HG03280 (cell line): Measurements from ENCODE around the gene FRMD1.

ENCODE experiments used
- ATAC-seq: cut with Tn5 transposase; IDR thresholded peaks from one replicate; pipeline ENCODE4 v1.9.1; 2021; ENCODE audit warnings: mild to moderate bottlenecking, moderate library complexity; ENCODE audit not compliant: unreplicated experiment

FRMD1 gene

GRCh38 chr6:168044521-168045130 is 34.4 kb downstream of the FRMD1 start:
- no peak for ATAC-seq

- no peak for ATAC-seq
Measured at GRCh38 chr6:168043848-168044415, 35.1 kb downstream of the FRMD1 start.

DNA sequence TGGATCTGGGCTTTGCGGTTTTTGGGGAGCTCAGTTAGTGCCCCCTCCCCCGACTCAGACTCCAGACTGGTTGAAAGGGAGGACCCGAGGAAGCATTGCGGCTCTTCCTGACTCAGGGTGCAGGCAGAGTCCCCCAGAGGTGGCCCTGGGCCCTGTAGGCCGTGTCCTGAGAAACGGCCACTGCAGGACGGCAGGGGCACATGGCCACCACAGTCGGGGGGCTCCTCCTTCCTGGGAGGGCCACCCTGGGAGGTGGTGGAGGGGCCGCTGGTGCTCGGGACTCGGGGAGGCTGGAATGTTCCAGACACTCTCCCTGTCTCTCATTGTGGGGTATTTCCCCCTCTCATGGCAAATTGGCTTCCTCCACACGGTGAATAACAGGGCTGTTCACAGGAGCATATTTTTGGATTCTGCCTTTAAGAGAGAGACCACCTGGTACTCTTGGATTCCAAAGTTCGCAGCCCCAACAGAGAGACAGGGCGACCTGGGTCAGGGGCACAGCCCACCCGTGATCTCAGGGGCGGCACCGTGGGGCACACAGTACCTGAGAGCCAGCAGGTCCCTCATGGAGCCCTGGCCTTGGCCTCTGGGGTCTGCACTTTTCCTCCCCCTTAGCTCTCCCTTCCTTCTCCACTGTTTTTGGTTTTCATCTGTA is 35.7 kb downstream of the FRMD1 start:
- no peak for ATAC-seq

- ATAC-seq: no peak
Measured at GRCh38 chr6:168042426-168043192, 36.4 kb downstream of the FRMD1 start.

DNA sequence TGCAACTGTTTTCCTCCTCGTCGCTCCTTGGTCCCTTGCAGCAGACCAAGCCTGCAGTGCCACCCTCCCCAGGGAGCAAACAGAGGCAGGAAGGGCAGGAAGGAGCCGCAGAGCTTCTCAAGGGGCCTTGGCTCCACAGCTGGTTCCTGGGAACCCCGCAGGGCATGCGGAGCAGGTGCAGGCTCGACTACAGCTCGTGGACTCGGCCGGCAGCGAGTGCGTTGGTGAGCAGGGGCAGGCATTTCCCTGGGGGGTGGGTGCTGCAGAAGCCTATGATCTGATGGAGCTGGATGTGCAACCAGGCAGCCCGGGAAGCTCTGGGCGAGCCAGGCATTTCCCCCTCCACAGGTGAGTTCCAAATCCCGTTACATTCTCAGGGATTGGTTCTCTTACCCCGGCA is 37.1 kb downstream of the FRMD1 start:
- no peak for ATAC-seq

DNA sequence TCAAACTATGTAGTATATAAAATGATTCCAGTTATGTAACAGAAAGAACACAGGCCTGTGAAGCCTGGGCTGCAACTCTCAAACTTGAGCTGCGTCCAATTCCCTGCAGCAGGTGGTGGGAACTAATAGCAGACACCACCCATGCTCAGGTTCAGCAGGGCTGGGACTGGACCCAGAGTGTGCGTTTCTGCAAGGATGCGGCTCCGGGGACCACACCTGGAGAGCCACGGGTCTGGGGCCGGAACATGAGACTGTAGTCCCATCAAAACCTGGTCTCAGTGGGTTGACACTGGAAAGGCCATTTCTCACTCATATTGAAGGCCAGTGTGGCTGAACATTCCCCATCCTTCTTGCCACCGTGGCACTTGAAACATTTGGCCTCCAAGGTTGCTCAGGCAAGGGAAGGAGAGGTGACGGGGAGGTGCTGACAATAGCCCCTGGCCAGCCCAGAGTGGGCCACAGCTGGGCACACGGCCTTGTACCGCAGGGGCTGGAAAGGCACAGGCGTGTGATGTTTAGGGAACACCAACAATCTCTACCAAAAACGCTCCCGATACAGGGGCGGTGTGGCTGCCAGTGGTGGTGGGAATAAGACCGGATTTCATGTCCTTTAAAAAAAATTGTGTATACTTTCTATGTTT is 38.0 kb downstream of the FRMD1 start:
- no peak for ATAC-seq

GRCh38 chr6:168039849-168040248 is 39.2 kb downstream of the FRMD1 start:
- no peak for ATAC-seq

GRCh38 chr6:168039301-168039700 is 39.7 kb downstream of the FRMD1 start:
- ATAC-seq: no peak

GRCh38 chr6:168038576-168039140 is 40.4 kb downstream of the FRMD1 start:
- no peak for ATAC-seq

- ATAC-seq: no peak
Measured at GRCh38 chr6:168037856-168038255, 41.2 kb downstream of the FRMD1 start.

DNA sequence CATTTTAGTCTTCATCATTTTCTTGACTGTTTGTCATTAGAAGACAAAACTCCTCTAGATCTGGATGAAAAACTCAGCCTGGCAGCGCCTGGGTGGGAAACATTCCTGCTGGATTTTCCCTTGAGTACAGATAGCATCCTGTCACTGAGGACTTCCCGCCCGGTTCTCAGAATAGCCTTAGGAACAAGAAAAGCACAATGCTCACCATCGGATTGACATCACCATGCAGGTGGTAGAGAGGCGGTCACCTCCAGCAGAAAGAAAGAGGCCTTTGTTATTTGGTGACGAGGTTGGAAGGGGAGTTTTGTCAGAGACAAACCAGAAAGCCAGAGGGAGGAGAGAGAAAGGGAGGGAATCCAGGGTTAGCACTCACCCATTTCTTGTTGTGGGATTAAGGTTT is 41.8 kb downstream of the FRMD1 start:
- ATAC-seq: no peak

GRCh38 chr6:168035661-168036545 is 43.1 kb downstream of the FRMD1 start:
- no peak for ATAC-seq

- no peak for ATAC-seq
Measured at GRCh38 chr6:168035098-168035660, 43.8 kb downstream of the FRMD1 start.

GRCh38 chr6:168034537-168034936 is 44.5 kb downstream of the FRMD1 start:
- ATAC-seq: no peak

GRCh38 chr6:168033791-168034190 is 45.2 kb downstream of the FRMD1 start:
- no peak for ATAC-seq

GRCh38 chr6:168032005-168032760 is 46.8 kb downstream of the FRMD1 start:
- no peak for ATAC-seq

GRCh38 chr6:168031411-168031971 is 47.5 kb downstream of the FRMD1 start:
- ATAC-seq: no peak

DNA sequence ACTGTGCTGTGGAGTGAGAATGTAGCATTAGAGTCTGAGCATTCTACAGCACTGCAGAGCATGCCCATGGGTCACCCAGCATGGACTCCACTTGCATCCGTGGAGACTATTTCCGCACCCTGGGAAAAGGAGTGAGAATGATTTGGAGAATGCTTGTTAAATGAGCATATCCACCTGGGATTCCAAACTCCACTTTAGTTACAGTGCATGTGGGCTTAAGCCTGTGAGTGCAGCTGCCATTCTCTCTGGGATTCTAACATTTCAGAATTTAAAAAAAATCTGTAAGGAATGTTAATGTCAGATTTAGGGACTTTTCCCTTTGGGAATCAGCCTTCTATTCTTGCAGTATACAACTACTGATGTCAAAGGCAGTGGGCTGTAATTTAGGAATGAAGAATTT is 48.1 kb downstream of the FRMD1 start:
- no peak for ATAC-seq
